GM12878 (cell line): ENCODE measurements around the gene CAMK2G. TPM values are rescaled to one million over a fixed set of nuclear protein-coding genes. Genes with fewer than 3 reads are reported as not detected.

Experiments used
- BMI1 ChIP-seq: fragments of 450-650 bp; IDR thresholded peaks from 2 replicates; pipeline ENCODE4 v1.6.1; 2016; ENCODE audit warnings: mild to moderate bottlenecking, moderate library complexity, borderline replicate concordance
- CREM ChIP-seq: IDR thresholded peaks from 2 replicates; pipeline ENCODE4 v1.6.1; 2014; ENCODE audit warnings: antibody characterized with exemption, low read depth
- DPF2 ChIP-seq: fragments of 450-650 bp; IDR thresholded peaks from 2 replicates; pipeline ENCODE4 v1.6.1; 2017; ENCODE audit warnings: mild to moderate bottlenecking
- HDAC2 ChIP-seq: fragments of 200-600 bp; sonication (generic); IDR thresholded peaks from 2 replicates; pipeline ENCODE4 v1.6.1; 2017
- IKZF1 ChIP-seq: fragments of 450-650 bp; conservative IDR thresholded peaks from 2 replicates; pipeline ENCODE4 v1.6.1; 2017; ENCODE audit warnings: antibody characterized with exemption, mild to moderate bottlenecking
- KDM1A ChIP-seq: fragments of 200-600 bp; sonication (generic); IDR thresholded peaks from 2 replicates; pipeline ENCODE4 v1.6.1; 2016; ENCODE audit warnings: borderline replicate concordance
- MEF2B ChIP-seq: fragments of 450-650 bp; IDR thresholded peaks from 2 replicates; pipeline ENCODE4 v1.6.1; 2018; ENCODE audit warnings: mild to moderate bottlenecking, moderate library complexity; ENCODE audit not compliant: partially characterized antibody, poor library complexity, severe bottlenecking
- MTA2 ChIP-seq: fragments of 450-650 bp; IDR thresholded peaks from 2 replicates; pipeline ENCODE4 v1.6.1; 2016; ENCODE audit warnings: low read depth, mild to moderate bottlenecking, moderate library complexity
- NBN ChIP-seq: fragments of 450-650 bp; IDR thresholded peaks from 2 replicates; pipeline ENCODE4 v1.6.1; 2016
- NFIC ChIP-seq: IDR thresholded peaks from 2 replicates; pipeline ENCODE4 v1.6.1; 2012; ENCODE audit warnings: low read depth, mild to moderate bottlenecking, inconsistent platforms, low read length, moderate library complexity
- NFXL1 ChIP-seq: fragments of 450-650 bp; IDR thresholded peaks from 2 replicates; pipeline ENCODE4 v1.6.1; 2017; ENCODE audit warnings: antibody characterized with exemption, mild to moderate bottlenecking, borderline replicate concordance
- RBBP5 ChIP-seq: fragments of 200-600 bp; sonication (generic); conservative IDR thresholded peaks from 2 replicates; pipeline ENCODE4 v1.6.1; 2016
- RFX5 ChIP-seq: IDR thresholded peaks from 2 replicates; pipeline ENCODE4 v1.6.1; 2011; ENCODE audit warnings: low read depth, low read length, improper control_type of control experiment
- SPI1 ChIP-seq: IDR thresholded peaks from 2 replicates; pipeline ENCODE4 v1.6.1; 2011; ENCODE audit warnings: low read depth, mild to moderate bottlenecking, low read length, moderate library complexity, borderline replicate concordance; ENCODE audit not compliant: insufficient read depth
- STAT3 ChIP-seq: IDR thresholded peaks from 2 replicates; pipeline ENCODE4 v1.6.1; 2011; ENCODE audit warnings: low read depth, low read length, improper control_type of control experiment
- TCF12 ChIP-seq: IDR thresholded peaks from 2 replicates; pipeline ENCODE4 v1.6.1; 2011; ENCODE audit warnings: low read depth, mild to moderate bottlenecking, low read length
- YY1 ChIP-seq: IDR thresholded peaks from 2 replicates; pipeline ENCODE4 v1.6.1; 2011; ENCODE audit warnings: low read depth, mild to moderate bottlenecking, low read length
- ZBED1 ChIP-seq: IDR thresholded peaks from 2 replicates; pipeline ENCODE4 v1.6.1; 2016; ENCODE audit warnings: borderline replicate concordance
- ZNF274 ChIP-seq: IDR thresholded peaks from one replicate; pipeline ENCODE4 v1.8.0; 2011; ENCODE audit not compliant: insufficient read length, insufficient read depth
- polyA plus RNA-seq, 11 experiments: library from polyadenylated mRNA; depleted of rRNA in 4 of 11; unstranded in 6 of 11; stranded (reverse) in 5 of 11; fragments of >200 nt; fragmentation: Nextera tagmentation in 4 of 11; fragmentation: Illumina TruSeq in 1 of 11; extraction: Ambion mirVana in 4 of 11; extraction: Trizol in 1 of 11; gene quantifications; 1 replicate in 1 of 11; 2 replicates in 10 of 11; pipeline versions ENCODE4 v1.2.1 to v1.2.3, GENCODE V29; 2011 to 2016; ENCODE audit warnings: inconsistent platforms in 2 of 11, missing spikeins in 2 of 11, low read depth in 1 of 11
- total RNA-seq, 4 experiments: library from RNA; depleted of rRNA in 3 of 4; stranded (reverse); fragments of >200 nt in 3 of 4; fragmentation: Illumina TruSeq in 1 of 4; extraction: Trizol in 1 of 4; gene quantifications; 2 replicates each; pipeline versions ENCODE4 v1.2.1 to v1.2.3, GENCODE V29; 2013 to 2021
- TF ChIP-seq, protein P1 (sequence below): fragments of 450-650 bp; IDR thresholded peaks from 2 replicates; pipeline ENCODE4 v1.6.1; 2017; ENCODE audit warnings: mild to moderate bottlenecking, moderate library complexity
- TF ChIP-seq, protein P2 (sequence below): IDR thresholded peaks from 2 replicates; pipeline ENCODE4 v1.6.1; 2011; ENCODE audit warnings: borderline replicate concordance, low read depth, mild to moderate bottlenecking, moderate library complexity, low read length; ENCODE audit not compliant: insufficient read depth, poor library complexity, severe bottlenecking
- TF ChIP-seq, protein P3 (sequence below): fragments of 450-650 bp; IDR thresholded peaks from 2 replicates; pipeline ENCODE4 v1.6.1; 2017; ENCODE audit warnings: mild to moderate bottlenecking

Gene CAMK2G
- total and polyA plus RNA-seq, 10 of the 15 experiments (the other 5 are each of a cell fraction or from before 2014, with no cell fraction given), result 5.5 to 24.3 (median 16.9) TPM

DNA sequence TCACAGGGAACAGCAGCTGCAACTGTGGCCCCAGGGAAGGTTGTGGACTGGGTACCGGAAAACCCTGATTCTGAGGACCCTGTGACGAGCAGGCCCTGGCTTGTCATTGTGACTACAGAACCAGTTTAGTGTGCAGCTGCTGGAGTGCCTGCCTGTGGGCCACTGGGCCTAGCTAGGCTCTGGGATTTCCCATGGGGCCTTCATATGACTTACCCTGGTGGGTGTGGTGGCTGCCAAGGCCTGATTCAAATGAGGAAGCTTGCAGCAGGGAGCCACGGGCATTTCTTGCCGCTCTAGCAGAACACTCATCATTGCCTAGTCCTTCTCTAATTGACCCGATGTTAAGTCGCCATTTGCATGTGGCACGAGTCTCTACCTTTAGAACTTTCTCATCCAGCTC is 14.7 kb upstream of the CAMK2G start (continued):
- TF ChIP-seq, protein P1, sequence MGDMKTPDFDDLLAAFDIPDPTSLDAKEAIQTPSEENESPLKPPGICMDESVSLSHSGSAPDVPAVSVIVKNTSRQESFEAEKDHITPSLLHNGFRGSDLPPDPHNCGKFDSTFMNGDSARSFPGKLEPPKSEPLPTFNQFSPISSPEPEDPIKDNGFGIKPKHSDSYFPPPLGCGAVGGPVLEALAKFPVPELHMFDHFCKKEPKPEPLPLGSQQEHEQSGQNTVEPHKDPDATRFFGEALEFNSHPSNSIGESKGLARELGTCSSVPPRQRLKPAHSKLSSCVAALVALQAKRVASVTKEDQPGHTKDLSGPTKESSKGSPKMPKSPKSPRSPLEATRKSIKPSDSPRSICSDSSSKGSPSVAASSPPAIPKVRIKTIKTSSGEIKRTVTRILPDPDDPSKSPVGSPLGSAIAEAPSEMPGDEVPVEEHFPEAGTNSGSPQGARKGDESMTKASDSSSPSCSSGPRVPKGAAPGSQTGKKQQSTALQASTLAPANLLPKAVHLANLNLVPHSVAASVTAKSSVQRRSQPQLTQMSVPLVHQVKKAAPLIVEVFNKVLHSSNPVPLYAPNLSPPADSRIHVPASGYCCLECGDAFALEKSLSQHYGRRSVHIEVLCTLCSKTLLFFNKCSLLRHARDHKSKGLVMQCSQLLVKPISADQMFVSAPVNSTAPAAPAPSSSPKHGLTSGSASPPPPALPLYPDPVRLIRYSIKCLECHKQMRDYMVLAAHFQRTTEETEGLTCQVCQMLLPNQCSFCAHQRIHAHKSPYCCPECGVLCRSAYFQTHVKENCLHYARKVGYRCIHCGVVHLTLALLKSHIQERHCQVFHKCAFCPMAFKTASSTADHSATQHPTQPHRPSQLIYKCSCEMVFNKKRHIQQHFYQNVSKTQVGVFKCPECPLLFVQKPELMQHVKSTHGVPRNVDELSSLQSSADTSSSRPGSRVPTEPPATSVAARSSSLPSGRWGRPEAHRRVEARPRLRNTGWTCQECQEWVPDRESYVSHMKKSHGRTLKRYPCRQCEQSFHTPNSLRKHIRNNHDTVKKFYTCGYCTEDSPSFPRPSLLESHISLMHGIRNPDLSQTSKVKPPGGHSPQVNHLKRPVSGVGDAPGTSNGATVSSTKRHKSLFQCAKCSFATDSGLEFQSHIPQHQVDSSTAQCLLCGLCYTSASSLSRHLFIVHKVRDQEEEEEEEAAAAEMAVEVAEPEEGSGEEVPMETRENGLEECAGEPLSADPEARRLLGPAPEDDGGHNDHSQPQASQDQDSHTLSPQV, result no peak
- TF ChIP-seq MTA2, result peak; percentile 23; the same call in 1 of the 2 replicates
- TF ChIP-seq KDM1A, result no peak
- TF ChIP-seq RFX5, result no peak
- TF ChIP-seq ZNF274, result no peak
- no peak for TF ChIP-seq NBN
- TF ChIP-seq BMI1, result no peak
- peak; percentile 50; the same call in 1 of the 2 replicates for TF ChIP-seq DPF2
- peak; percentile 51 for TF ChIP-seq IKZF1
- peak; percentile 74 for TF ChIP-seq MEF2B
- TF ChIP-seq HDAC2, result no peak
- TF ChIP-seq TCF12, result 0 out of 2 replicates have a peak, but pooled peaks have one; percentile 7
- no peak for TF ChIP-seq RBBP5
- no peak for TF ChIP-seq SPI1
- peak; percentile 31; the same call in 1 of the 2 replicates for TF ChIP-seq CREM
- TF ChIP-seq, protein P2, sequence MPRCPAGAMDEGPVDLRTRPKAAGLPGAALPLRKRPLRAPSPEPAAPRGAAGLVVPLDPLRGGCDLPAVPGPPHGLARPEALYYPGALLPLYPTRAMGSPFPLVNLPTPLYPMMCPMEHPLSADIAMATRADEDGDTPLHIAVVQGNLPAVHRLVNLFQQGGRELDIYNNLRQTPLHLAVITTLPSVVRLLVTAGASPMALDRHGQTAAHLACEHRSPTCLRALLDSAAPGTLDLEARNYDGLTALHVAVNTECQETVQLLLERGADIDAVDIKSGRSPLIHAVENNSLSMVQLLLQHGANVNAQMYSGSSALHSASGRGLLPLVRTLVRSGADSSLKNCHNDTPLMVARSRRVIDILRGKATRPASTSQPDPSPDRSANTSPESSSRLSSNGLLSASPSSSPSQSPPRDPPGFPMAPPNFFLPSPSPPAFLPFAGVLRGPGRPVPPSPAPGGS, result peak; percentile 49
- TF ChIP-seq ZBED1, result no peak
- TF ChIP-seq, protein P3, sequence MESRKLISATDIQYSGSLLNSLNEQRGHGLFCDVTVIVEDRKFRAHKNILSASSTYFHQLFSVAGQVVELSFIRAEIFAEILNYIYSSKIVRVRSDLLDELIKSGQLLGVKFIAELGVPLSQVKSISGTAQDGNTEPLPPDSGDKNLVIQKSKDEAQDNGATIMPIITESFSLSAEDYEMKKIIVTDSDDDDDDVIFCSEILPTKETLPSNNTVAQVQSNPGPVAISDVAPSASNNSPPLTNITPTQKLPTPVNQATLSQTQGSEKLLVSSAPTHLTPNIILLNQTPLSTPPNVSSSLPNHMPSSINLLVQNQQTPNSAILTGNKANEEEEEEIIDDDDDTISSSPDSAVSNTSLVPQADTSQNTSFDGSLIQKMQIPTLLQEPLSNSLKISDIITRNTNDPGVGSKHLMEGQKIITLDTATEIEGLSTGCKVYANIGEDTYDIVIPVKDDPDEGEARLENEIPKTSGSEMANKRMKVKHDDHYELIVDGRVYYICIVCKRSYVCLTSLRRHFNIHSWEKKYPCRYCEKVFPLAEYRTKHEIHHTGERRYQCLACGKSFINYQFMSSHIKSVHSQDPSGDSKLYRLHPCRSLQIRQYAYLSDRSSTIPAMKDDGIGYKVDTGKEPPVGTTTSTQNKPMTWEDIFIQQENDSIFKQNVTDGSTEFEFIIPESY, result no peak
- TF ChIP-seq YY1, result 0 out of 2 replicates have a peak, but pooled peaks have one; percentile 17
- TF ChIP-seq NFXL1, result no peak
- no peak for TF ChIP-seq STAT3
- no peak for TF ChIP-seq NFIC
